ENCODE measurements around the gene HYAL2.

HYAL2 gene

DNA sequence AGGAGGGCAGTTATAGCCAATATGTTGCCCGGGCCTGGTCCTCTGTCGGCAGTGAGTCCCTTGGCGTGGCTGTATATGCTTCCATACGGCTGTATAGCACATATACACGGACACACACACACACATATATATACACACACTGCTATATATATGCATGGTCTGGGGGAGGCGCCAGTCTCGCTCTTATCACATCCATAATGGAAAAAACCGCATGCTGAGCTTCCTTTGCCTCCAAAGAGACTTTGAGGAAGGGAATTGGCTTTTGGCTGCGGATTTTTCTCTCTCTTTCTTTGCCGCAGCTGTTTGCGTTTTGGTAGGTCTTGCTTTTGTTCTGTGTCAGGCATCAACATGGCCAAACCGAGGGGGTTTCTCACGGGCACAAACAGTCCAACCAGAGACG lies 48.0 kb upstream of the HYAL2 start:
- TF ChIP-seq ZNF366 (tag by site-specific recombination; conservative IDR thresholded peaks at IDR 0.05) (no peak), ZNF654 (tag by site-specific recombination; IDR thresholded peaks at IDR 0.05; ENCODE audit: low read depth) (peak; percentile 47; the same call in 1 of the 2 replicates)
- Histone ChIP-seq H3K27ac (ENCODE audit: extremely low read depth, low read depth, low read length) (peak overlapping the region; percentile 34; the same call in 1 of the 2 replicates), H3K4me3 (ENCODE audit: low read depth, low read length) (no peak overlapping the region), H3K4me1 (ENCODE audit: control insufficient read depth, insufficient read depth, low read length) (no peaks in the 10 kb centered on the region), H3K36me3 (ENCODE audit: control insufficient read depth in 2 of 2, insufficient read depth in 1 of 2, low read length in 2 of 2) (no peaks in the 10 kb centered on the region), H3K9me3 (ENCODE audit: control insufficient read depth, insufficient read depth, low read depth, low read length) (no peaks in the 10 kb centered on the region)
- POLR2A ChIA-PET, result interaction anchor here (1.0 kb wide), 1 partner anchor 172 kb away, joined by 3 read pairs; no protein-coding TSS in a partner anchor
- CTCF ChIA-PET, result interaction anchor here (0.7 to 1.4 kb wide), 6 partner anchors 11 to 1402 kb away, joined by 3 read pairs; no protein-coding TSS in a partner anchor

DNA sequence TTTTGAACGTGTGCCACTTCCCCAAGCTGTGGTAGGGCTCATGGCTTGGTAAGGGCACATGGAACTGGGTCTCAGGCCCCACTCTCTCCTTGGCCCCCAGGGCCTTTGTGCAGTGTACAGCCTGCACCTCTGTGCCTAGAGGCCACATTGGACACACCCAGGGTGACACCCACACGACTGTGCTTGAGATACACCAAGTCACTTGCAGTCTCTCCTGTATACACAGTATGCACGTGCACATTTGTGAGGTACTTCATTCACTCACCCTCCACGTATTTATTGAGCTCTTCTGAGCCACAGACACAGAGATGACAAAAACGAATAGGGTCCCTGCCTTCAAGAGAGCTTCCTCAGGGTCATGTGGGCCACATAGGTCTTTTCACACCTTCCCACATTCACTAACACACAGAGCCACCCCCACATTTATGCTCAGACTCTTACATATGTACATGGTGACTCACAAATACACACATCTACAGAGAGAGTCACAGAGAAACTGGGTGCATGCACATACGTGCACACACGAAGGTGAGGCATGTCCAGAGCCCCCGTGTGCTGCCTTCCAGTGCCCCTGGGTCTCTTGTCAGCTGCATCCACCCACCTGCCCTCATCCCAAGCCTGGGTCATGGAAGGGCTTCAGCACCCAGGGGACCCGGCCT lies 46.6 kb upstream of the HYAL2 start:
- H3K4me1 ChIP-seq (ENCODE audit: control insufficient read depth, insufficient read depth, low read length), result no peaks in the 10 kb centered on the region
- POLR2A ChIA-PET, result interaction anchor here (0.9 to 1.0 kb wide), 2 partner anchors 19 to 41 kb away, joined by 3 to 8 read pairs; partner anchors contain the start of genes CYB561D2 and NPRL2
- CTCF ChIA-PET, result interaction anchor here (0.6 to 1.4 kb wide), 3 partner anchors 12 to 149 kb away, joined by 3 read pairs; no protein-coding TSS in a partner anchor
- peak; percentile 42; the same call in 1 of the 2 replicates for TF ChIP-seq EGR2 (tag by site-specific recombination; IDR thresholded peaks at IDR 0.05; ENCODE audit: low read depth)
- TF ChIP-seq, protein P1, sequence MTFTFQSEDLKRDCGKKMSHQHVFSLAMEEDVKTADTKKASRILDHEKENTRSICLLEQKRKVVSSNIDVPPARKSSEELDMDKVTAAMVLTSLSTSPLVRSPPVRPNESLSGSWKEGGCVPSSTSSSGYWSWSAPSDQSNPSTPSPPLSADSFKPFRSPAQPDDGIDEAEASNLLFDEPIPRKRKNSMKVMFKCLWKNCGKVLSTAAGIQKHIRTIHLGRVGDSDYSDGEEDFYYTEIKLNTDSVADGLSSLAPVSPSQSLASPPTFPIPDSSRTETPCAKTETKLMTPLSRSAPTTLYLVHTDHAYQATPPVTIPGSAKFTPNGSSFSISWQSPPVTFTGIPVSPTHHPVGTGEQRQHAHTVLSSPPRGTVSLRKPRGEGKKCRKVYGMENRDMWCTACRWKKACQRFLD (tag by site-specific recombination; IDR thresholded peaks at IDR 0.05), result no peak
- no peak overlapping the region for H3K4me3 ChIP-seq (ENCODE audit: low read depth, low read length)
- no peak overlapping the region for H3K27ac ChIP-seq (ENCODE audit: extremely low read depth, low read depth, low read length)
- no peaks in the 10 kb centered on the region for H3K36me3 ChIP-seq (ENCODE audit: control insufficient read depth in 2 of 2, insufficient read depth in 1 of 2, low read length in 2 of 2)
- no peaks in the 10 kb centered on the region for H3K9me3 ChIP-seq (ENCODE audit: control insufficient read depth, insufficient read depth, low read depth, low read length)

DNA sequence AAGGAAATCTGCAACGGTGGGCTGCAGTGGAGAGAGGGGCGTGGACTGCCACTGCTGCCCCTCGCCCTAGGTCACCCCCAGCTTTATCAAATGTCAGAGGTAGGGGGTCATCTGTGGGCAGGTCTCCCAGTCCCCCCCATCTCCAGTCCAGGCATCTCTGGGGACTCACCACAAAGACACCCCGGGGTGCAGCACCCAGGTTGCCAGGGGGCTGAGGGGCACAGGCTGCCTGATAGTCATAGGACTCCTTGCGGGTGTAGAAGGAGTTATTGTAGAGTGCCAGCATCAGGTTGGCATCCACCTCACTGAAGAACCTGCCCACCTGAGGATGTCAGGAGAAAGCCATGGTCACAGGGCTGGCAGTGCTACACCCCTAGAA lies 43.3 kb upstream of the HYAL2 start:
- CTCF ChIA-PET, result interaction anchor here (1.4 kb wide), 1 partner anchor 18 kb away, joined by 4 read pairs; no protein-coding TSS in a partner anchor
- Histone ChIP-seq H3K27ac (ENCODE audit: extremely low read depth, low read depth, low read length) (no peak overlapping the region), H3K9me3 (ENCODE audit: control insufficient read depth, insufficient read depth, low read depth, low read length) (no peaks in the 10 kb centered on the region), H3K4me1 (ENCODE audit: control insufficient read depth, insufficient read depth, low read length) (no peaks in the 10 kb centered on the region), H3K36me3 (ENCODE audit: control insufficient read depth in 2 of 2, insufficient read depth in 1 of 2, low read length in 2 of 2) (no peaks in the 10 kb centered on the region), H3K4me3 (ENCODE audit: low read depth, low read length) (no peak overlapping the region)
- POLR2A ChIA-PET, result interaction anchor here (0.5 kb wide), 2 partner anchors 123 to 151 kb away, joined by 3 read pairs; no protein-coding TSS in a partner anchor
- TF ChIP-seq, protein P2, sequence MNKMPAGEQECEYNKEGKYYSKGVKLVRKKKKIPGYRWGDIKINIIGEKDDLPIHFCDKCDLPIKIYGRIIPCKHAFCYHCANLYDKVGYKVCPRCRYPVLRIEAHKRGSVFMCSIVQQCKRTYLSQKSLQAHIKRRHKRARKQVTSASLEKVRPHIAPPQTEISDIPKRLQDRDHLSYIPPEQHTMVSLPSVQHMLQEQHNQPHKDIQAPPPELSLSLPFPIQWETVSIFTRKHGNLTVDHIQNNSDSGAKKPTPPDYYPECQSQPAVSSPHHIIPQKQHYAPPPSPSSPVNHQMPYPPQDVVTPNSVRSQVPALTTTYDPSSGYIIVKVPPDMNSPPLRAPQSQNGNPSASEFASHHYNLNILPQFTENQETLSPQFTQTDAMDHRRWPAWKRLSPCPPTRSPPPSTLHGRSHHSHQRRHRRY (tag by site-specific recombination; IDR thresholded peaks at IDR 0.05), result no peak
- TF ChIP-seq ZSCAN23 (tag by site-specific recombination; IDR thresholded peaks at IDR 0.05) (no peak), KLF8 (tag by site-specific recombination; IDR thresholded peaks at IDR 0.05) (no peak), KLF1 (tag by site-specific recombination; IDR thresholded peaks at IDR 0.05) (no peak), ZNF324 (tag by site-specific recombination; IDR thresholded peaks at IDR 0.05) (no peak)
- TF ChIP-seq, protein P3, sequence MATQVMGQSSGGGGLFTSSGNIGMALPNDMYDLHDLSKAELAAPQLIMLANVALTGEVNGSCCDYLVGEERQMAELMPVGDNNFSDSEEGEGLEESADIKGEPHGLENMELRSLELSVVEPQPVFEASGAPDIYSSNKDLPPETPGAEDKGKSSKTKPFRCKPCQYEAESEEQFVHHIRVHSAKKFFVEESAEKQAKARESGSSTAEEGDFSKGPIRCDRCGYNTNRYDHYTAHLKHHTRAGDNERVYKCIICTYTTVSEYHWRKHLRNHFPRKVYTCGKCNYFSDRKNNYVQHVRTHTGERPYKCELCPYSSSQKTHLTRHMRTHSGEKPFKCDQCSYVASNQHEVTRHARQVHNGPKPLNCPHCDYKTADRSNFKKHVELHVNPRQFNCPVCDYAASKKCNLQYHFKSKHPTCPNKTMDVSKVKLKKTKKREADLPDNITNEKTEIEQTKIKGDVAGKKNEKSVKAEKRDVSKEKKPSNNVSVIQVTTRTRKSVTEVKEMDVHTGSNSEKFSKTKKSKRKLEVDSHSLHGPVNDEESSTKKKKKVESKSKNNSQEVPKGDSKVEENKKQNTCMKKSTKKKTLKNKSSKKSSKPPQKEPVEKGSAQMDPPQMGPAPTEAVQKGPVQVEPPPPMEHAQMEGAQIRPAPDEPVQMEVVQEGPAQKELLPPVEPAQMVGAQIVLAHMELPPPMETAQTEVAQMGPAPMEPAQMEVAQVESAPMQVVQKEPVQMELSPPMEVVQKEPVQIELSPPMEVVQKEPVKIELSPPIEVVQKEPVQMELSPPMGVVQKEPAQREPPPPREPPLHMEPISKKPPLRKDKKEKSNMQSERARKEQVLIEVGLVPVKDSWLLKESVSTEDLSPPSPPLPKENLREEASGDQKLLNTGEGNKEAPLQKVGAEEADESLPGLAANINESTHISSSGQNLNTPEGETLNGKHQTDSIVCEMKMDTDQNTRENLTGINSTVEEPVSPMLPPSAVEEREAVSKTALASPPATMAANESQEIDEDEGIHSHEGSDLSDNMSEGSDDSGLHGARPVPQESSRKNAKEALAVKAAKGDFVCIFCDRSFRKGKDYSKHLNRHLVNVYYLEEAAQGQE (tag by site-specific recombination; IDR thresholded peaks at IDR 0.05), result no peak
- TF ChIP-seq, protein P4, sequence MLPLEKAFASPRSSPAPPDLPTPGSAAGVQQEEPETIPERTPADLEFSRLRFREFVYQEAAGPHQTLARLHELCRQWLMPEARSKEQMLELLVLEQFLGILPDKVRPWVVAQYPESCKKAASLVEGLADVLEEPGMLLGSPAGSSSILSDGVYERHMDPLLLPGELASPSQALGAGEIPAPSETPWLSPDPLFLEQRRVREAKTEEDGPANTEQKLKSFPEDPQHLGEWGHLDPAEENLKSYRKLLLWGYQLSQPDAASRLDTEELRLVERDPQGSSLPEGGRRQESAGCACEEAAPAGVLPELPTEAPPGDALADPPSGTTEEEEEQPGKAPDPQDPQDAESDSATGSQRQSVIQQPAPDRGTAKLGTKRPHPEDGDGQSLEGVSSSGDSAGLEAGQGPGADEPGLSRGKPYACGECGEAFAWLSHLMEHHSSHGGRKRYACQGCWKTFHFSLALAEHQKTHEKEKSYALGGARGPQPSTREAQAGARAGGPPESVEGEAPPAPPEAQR (tag by site-specific recombination; IDR thresholded peaks at IDR 0.05), result no peak
